Sigmoid colon (tissue), 7 donors: ENCODE measurements around the gene TOLLIP. TPM values are rescaled to one million over a fixed set of nuclear protein-coding genes. Genes with fewer than 3 reads are reported as not detected.

Experiments
- DNase-seq: peaks from one replicate; pipeline ENCODE4 v3.0.0-alpha.2; 2019
- H3K27ac ChIP-seq, 4 donors: fragments of 200-600 bp; sonication (generic); one replicate each; pipeline ENCODE4 v1.5.1; 2016 to 2019; ENCODE audit warnings: mild to moderate bottlenecking in 1 of 4
- H3K27me3 ChIP-seq, 3 donors: fragments of 200-600 bp; sonication (generic); one replicate each; pipeline ENCODE4 v1.5.1; 2019; ENCODE audit warnings: mild to moderate bottlenecking in 1 of 3
- H3K36me3 ChIP-seq, 4 donors: fragments of 200-600 bp; sonication (generic); one replicate each; pipeline ENCODE4 v1.5.1; 2016 to 2019
- H3K4me1 ChIP-seq, 4 donors: fragments of 200-600 bp; sonication (generic); one replicate each; pipeline ENCODE4 v1.5.1; 2017 to 2019
- H3K4me3 ChIP-seq, 4 donors: fragments of 200-600 bp; sonication (generic); one replicate each; pipeline ENCODE4 v1.5.1; 2017 to 2019; ENCODE audit warnings: mild to moderate bottlenecking in 2 of 4, moderate library complexity in 1 of 4
- H3K9me3 ChIP-seq, 4 donors: fragments of 200-600 bp in 3 of 4; sonication (generic) in 3 of 4; one replicate each; pipeline versions ENCODE4 v1.5.1 to v1.6.1; 2013 to 2019
- EP300 ChIP-seq, 4 donors: sonication (generic); formaldehyde crosslinking; IDR thresholded peaks; one replicate each; pipeline ENCODE4 v1.6.1; 2017; ENCODE audit warnings: antibody characterized with exemption in 4 of 4
- POLR2A ChIP-seq, 2 donors: fragments of 450-650 bp; IDR thresholded peaks; one replicate each; pipeline ENCODE4 v1.6.1; 2016; ENCODE audit warnings: antibody characterized with exemption in 2 of 2, mild to moderate bottlenecking in 2 of 2, moderate library complexity in 2 of 2
- POLR2AphosphoS5 ChIP-seq, 4 donors: sonication (generic); formaldehyde crosslinking; IDR thresholded peaks; one replicate each; pipeline ENCODE4 v1.6.1; 2017; ENCODE audit warnings: antibody characterized with exemption in 4 of 4
- WGBS, 2 donors: extraction: QIAGEN DNeasy Blood & Tissue Kit; methylation state at CpG; one replicate each; pipeline ENCODE4 v1.1.7; 2013; 5-methylcytosine and 5-hydroxymethylcytosine counted together
- intact Hi-C: fragments of 100-400 bp; cut with DNase I; formaldehyde crosslinking; loops from one replicate; pipeline ENCODE4 v1.15.1; 2023
- polyA plus RNA-seq, 3 donors: library from polyadenylated mRNA; stranded (reverse); fragments of 200-250 nt; gene quantifications; one replicate each; pipeline ENCODE4 v1.2.3, GENCODE V29; 2013
- total RNA-seq, 4 donors: library from RNA; depleted of rRNA; stranded (reverse); fragments of >200 nt; gene quantifications; one replicate each; pipeline ENCODE4 v1.1.0, GENCODE V29; 2016
- TF ChIP-seq, protein P1 (sequence below), 4 experiments: fragments of 450-650 bp in 3 of 4; fragments of 200-600 bp in 1 of 4; IDR thresholded peaks; one replicate each; pipeline ENCODE4 v1.5.1; 2016 to 2019; ENCODE audit warnings: antibody characterized with exemption in 4 of 4, mild to moderate bottlenecking in 3 of 4, moderate library complexity in 2 of 4
- donor health status: healthy with polysubstance abuse.
- donor health status: Bipolar disorder and iron deficiency.
- donor health status: healthy.

The TOLLIP gene
- total and polyA plus RNA-seq, 7 donors, result 25.0 to 41.2 (median 36.9) TPM

DNA sequence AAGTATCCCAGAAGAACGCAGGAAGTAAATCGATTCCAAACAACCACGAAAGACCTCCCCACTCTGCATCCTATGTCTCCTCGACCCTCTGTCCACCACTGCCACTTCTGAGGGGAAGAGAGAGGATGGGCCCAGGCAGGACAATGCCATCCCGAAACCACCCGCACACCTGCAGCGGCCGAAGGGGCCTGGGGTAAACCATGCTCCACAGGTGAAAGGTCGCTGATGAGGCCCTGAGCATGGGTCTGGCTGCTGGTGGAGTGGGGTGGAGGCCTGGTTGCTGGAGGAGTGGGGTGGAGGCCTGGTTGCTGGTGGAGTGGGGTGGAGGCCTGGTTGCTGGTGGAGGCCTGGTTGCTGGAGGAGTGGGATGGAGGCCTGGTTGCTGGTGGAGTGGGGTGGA is 13.1 kb downstream of the TOLLIP start:
- peak; percentile 47 for DNase-seq
- Histone ChIP-seq H3K4me1 (peaks cover 0 to 33% (median 28%) of the 10 kb centered on the region in 4 donors), H3K9me3 (no peaks in the 10 kb centered on the region), H3K36me3 (peaks cover 10 to 44% (median 23%) of the 10 kb centered on the region in 4 donors), H3K4me3 (no peak overlapping the region), H3K27ac (no peak overlapping the region), H3K27me3 (no peaks in the 10 kb centered on the region)
- intact Hi-C loops, result no loop called here
- TF ChIP-seq POLR2A (IDR thresholded peaks at IDR 0.05), result no peak
- TF ChIP-seq, protein P1, sequence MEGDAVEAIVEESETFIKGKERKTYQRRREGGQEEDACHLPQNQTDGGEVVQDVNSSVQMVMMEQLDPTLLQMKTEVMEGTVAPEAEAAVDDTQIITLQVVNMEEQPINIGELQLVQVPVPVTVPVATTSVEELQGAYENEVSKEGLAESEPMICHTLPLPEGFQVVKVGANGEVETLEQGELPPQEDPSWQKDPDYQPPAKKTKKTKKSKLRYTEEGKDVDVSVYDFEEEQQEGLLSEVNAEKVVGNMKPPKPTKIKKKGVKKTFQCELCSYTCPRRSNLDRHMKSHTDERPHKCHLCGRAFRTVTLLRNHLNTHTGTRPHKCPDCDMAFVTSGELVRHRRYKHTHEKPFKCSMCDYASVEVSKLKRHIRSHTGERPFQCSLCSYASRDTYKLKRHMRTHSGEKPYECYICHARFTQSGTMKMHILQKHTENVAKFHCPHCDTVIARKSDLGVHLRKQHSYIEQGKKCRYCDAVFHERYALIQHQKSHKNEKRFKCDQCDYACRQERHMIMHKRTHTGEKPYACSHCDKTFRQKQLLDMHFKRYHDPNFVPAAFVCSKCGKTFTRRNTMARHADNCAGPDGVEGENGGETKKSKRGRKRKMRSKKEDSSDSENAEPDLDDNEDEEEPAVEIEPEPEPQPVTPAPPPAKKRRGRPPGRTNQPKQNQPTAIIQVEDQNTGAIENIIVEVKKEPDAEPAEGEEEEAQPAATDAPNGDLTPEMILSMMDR (IDR thresholded peaks at IDR 0.05), result no peak
- TF ChIP-seq POLR2AphosphoS5 (IDR thresholded peaks at IDR 0.05), result no peak
- TF ChIP-seq EP300 (IDR thresholded peaks at IDR 0.05), result no peak
- WGBS, 2 donors, result 95 to 96% methylated on average over 9 of the region's 9 CpGs

DNA sequence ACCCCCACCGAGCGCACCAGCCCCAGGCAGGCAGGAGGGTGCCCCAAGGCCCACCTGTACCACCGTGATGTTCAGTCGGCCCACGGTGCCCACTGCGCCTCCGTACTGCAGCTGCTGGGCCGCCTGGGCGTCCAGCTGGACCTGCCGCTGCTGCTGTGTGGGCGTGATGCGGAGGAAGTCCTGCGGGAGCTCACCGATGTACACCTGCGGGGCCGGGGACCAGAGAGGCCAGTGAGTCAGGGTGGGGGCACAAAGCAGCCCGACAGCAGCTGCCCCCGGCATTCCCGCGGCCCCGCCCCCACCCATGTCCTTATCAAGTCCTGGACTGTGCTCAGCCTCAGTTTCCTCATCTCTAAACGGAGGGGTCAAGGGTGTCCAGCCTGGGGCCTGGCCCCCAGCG is 13.8 kb downstream of the TOLLIP start:
- no peak overlapping the region for H3K4me3 ChIP-seq
- no peak for TF ChIP-seq POLR2A (IDR thresholded peaks at IDR 0.05)
- TF ChIP-seq, protein P1 (IDR thresholded peaks at IDR 0.05), result no peak
- no peak for TF ChIP-seq POLR2AphosphoS5 (IDR thresholded peaks at IDR 0.05)
- no peak for TF ChIP-seq EP300 (IDR thresholded peaks at IDR 0.05)
- H3K4me1 ChIP-seq, result peaks cover 0 to 29% (median 27%) of the 10 kb centered on the region in 4 donors
- H3K27me3 ChIP-seq, result no peaks in the 10 kb centered on the region
- intact Hi-C loops, result no loop called here
- peak; percentile 40 for DNase-seq
- H3K9me3 ChIP-seq, result no peaks in the 10 kb centered on the region
- H3K36me3 ChIP-seq, result peaks cover 10 to 48% (median 25%) of the 10 kb centered on the region in 4 donors
- WGBS, 2 donors, result 96 to 97% methylated on average over 23 of the region's 23 CpGs
- H3K27ac ChIP-seq, result no peak overlapping the region

DNA sequence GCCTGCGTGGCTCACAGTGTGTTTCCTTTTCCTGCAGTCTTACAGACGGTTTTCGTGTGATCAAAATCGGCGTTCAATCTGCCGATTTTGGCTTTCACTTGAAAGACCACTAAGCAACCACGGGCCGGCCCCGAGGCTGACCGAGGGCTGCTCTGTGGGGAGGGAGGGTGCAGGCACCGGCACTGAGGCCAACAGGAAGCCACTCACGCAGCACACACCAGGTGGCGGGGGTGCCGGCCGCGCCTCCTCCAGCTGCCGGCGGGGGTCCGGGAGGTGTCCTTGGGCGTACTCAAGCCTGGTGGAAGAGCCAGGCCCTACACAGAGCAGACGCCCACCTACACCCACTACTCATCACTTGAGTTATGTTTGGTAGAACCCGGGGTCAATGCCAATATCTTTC is 14.3 kb downstream of the TOLLIP start:
- Histone ChIP-seq H3K9me3 (no peaks in the 10 kb centered on the region), H3K36me3 (peaks cover 14 to 53% (median 30%) of the 10 kb centered on the region in 4 donors), H3K4me3 (no peak overlapping the region), H3K27me3 (no peaks in the 10 kb centered on the region), H3K4me1 (peaks cover 0 to 24% (median 24%) of the 10 kb centered on the region in 4 donors), H3K27ac (no peak overlapping the region)
- peak; percentile 41 for DNase-seq
- intact Hi-C loops, result no loop called here
- no peak for TF ChIP-seq POLR2AphosphoS5 (IDR thresholded peaks at IDR 0.05)
- 89 to 92% methylated on average over 22 of the region's 22 CpGs for WGBS, 2 donors

DNA sequence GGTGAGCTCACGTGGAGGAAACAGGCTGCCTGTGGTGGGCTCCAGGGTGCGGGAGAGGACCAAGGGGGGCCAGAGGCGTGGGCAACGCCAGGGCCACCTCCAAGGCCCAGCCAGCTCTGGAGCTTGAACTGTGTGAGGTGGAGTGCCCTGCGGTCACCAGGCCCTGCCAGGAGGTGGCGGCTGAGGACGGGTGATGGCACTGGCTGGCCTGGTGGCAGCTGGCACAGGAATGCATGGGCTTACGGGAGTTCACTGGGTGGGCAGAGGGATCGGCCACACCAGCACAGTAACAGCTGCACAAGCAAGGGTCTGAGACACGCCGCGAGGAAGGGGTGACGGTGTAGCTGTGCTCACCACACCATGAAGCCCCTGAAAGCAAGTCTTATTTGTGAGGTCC is 15.8 kb downstream of the TOLLIP start:
- TF ChIP-seq POLR2AphosphoS5 (IDR thresholded peaks at IDR 0.05) (no peak), EP300 (IDR thresholded peaks at IDR 0.05) (no peak), POLR2A (IDR thresholded peaks at IDR 0.05) (no peak)
- TF ChIP-seq, protein P1 (IDR thresholded peaks at IDR 0.05), result peak in 1 of 4 experiments; percentile 6
- H3K9me3 ChIP-seq, result no peaks in the 10 kb centered on the region
- no peak overlapping the region for H3K27ac ChIP-seq
- intact Hi-C loops, result no loop called here
- peaks cover 21 to 68% (median 45%) of the 10 kb centered on the region in 4 donors for H3K36me3 ChIP-seq
- no peaks in the 10 kb centered on the region for H3K27me3 ChIP-seq
- no peak overlapping the region for H3K4me3 ChIP-seq
- 75 to 84% methylated on average over 13 of the region's 13 CpGs for WGBS, 2 donors
- H3K4me1 ChIP-seq, result peaks cover 0 to 14% (median 10%) of the 10 kb centered on the region in 4 donors
- no peak for DNase-seq

DNA sequence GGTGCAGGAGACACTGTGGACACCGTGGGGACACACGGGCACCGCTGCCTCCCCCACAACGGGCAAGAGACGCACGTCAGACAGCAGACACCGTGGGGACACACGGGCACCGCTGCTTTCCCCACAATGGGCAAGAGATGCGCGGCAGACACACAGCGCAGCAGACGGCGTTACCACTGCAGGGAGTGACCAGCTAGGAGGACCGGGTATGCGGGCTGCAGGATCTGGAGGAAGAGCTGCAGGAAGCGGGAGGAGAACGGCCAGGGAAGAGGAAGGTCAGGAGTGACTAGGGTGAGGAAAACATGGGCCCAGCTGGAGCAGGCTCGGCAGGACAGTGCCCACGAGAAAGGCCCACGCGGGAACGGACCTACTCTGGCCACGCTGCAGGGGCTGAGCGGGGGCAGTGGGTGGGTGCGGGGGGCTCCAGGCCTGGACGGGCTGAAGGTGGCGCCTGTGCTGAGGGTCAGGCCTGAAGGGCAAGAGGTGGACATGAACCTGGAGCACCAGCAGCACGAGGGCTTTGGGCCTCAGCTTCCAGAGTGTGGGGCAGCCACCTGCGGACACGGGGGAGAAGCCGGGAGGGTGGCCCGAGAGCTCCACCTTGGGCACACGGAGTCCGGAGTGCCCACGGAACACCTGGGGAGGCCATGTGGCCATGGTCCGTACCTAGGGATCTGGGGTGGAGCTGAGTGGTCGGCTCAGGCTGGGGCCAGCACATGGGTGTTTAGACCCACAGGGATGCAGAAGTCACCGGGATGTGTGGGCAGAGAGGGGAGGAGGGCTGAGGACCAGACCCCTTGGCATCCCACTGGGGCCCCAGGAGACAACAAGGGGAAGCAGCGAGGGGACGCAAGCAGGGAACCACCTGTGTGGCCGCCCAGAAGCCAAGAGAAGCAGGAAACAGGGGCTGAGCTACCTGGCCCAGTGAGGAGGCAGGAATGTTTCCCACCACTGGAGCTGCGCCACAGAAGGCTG is 16.5 kb downstream of the TOLLIP start:
- WGBS, 2 donors, result 93 to 94% methylated on average over 43 of the region's 43 CpGs
- H3K27me3 ChIP-seq, result no peaks in the 10 kb centered on the region
- peaks cover 27 to 72% (median 50%) of the 10 kb centered on the region in 4 donors for H3K36me3 ChIP-seq
- peak; percentile 56 for DNase-seq
- H3K27ac ChIP-seq, result no peak overlapping the region
- TF ChIP-seq, protein P1 (IDR thresholded peaks at IDR 0.05), result no peak
- TF ChIP-seq POLR2AphosphoS5 (IDR thresholded peaks at IDR 0.05) (no peak), POLR2A (IDR thresholded peaks at IDR 0.05) (no peak), EP300 (IDR thresholded peaks at IDR 0.05) (no peak)
- no peaks in the 10 kb centered on the region for H3K9me3 ChIP-seq
- intact Hi-C loops, result no loop called here
- no peak overlapping the region for H3K4me3 ChIP-seq
- H3K4me1 ChIP-seq, result peaks cover 0 to 7% (median 3%) of the 10 kb centered on the region in 4 donors
